ENCODE results near the gene MED12L. TPM values are rescaled to one million over a fixed set of nuclear protein-coding genes. Genes with fewer than 3 reads are reported as not detected.

The MED12L gene
- total RNA-seq, 1 donor from 2014 or later, result 0.32 TPM

DNA sequence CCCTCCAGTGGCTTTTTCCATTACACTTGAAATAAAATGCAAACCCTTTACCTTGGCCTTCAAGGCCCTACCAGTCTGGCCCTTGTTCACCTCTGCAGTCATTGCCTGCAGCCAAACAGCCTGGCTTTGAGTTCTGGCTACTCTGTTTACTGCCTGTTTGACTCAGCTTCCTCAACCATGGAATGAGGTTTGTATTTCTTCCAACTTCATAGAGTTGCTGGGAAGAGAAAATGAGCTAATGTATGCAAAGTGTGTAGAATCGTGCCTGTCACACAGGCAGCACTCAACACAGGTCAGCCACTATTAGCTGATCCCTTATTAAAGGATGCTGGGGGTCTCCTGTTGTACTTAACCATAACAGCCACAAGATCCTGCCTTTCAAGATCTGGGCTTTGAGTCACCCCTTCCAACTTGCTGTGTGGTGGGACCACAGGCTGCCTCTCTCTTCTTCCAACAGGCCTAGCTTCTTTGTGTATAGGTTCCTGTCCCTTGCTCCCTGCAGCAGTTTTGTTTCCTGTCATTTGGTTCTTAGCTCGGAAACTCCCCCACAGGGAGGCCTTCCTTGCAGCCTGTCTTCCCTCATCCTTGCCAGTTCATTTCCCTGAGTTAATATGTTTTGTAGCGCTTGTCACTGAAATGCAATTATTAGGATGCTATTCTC is 6.4 kb downstream of the MED12L start:
- ATAC-seq, result no peak

DNA sequence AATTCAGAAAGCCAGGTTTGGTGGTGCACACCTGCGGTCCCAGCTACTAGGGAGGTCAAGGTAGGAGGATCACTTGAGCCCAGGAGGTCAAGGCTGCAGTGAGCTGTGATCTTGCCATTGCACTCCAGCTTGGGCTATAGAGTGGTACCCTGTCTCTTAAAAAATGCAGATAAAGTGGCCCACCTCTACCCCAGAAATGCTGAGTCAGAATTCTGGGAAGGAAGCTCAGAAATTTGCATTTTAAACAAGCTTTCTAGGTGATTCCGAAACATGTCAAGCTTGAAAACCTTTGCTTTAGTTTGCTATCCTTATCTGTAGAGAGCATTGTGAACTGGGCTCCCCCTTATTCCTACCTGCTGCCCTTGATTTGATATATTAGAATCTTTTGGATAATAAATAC is 7.7 kb downstream of the MED12L start:
- no peak for ATAC-seq

DNA sequence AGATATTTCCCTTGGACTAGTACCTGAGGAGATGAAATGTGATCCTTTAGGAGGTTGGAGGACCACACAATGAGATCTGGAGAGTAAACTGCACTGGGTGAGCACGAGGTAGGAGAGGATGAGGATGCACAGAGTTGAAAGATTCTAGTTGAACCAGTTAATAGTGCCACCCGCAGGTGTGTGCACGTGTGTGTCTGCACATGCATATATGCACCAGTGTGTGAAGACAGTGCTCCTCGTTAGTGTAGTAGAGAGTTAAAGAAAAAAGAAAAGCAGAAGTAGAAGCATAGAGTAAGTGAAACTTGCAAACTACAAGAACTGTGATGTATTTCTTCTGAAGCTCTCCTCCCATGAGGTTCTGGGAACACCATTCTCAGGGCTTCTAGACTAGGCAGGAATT is 8.4 kb downstream of the MED12L start:
- ATAC-seq, result no peak

DNA sequence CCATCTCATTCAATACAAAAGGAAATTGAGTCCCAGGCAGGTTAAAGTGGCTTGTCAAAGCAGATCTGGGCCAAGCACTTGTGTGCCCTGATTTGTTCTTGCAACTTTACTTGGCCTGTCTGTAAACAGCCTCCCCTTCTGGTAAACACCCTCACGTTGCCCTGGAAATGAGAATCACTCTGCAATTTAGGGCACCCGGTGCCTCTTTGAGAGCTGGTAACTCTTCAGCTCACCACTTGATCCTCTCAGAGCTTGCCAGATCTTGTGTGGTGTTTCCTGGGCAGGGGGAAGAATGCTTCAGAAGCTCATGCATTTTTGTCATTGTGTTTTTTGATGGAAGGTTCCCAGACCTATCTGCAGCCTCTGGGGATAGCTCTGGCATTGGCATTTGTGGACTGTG is 11.3 kb downstream of the MED12L start:
- no peak for ATAC-seq

DNA sequence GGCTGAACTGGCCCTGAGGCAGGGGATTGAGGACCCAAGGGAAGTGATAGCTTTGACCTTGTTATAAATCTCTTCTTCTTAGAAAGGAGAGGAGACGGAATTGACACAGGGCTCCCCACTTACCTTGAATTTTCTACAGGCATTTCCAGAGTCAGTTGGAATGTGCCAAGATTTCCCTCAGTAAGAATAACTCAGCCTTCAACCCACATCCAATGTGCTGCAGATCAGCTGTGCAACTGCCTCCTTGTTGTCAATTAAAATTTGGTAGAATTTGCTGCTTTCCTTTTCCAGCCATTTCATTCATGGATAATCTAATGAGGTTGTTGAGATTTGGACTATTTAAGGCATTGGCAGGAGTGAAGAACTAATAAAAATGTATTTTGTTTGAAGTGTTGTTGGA is 14.6 kb downstream of the MED12L start:
- ATAC-seq, result no peak

DNA sequence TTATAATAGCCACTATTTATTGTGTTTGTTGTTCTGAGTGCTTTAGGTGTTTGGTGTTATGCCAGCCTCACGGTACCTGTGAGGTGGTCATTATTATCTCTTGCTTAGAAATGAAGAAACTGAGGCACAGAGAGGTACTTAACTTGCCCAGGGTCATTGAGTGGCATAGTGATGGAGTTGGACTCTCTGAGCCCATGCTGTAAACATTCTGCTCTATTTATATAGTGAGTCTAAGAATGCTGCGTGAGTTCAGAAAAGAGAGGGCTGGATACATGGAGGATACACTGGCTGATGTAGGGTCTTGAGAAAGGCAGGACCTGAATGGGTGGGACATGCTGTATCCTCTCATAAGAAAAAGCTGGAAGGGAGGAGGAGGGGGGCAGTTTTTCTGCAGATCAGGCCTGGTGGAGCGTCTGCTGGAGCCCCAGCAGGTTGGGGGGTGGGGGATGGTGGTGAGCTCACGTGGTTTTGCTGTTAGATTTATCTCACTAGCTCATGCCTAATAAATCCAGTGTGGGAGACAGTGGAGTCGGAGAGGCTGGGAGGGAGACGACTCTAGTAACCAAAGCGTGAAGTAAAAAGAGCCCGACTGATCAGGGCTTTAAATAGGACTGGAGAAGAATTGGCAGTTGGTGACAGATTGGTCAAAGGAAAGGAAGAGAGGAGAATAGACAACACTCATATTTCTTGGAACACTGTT is 16.0 kb downstream of the MED12L start:
- no peak for ATAC-seq

DNA sequence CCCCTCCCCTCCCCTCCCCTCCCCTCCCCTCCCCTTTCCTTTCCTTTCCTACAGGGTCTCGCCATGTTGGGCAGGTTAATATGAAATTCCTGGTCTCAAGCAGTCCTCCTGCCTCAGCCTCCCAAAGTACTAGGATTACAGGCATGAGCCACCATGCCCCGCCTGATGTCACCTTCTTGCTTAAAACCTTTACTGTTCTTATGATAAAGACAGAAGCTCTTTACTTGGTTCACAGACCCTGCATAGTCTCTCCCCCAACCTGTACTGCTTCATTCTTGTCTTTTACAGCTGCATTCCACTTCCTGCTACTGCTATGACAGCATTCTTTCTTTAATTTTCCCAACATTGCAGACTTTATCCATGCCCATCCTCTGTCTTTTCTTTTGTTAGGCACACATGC is 20.8 kb downstream of the MED12L start:
- no peak for ATAC-seq

DNA sequence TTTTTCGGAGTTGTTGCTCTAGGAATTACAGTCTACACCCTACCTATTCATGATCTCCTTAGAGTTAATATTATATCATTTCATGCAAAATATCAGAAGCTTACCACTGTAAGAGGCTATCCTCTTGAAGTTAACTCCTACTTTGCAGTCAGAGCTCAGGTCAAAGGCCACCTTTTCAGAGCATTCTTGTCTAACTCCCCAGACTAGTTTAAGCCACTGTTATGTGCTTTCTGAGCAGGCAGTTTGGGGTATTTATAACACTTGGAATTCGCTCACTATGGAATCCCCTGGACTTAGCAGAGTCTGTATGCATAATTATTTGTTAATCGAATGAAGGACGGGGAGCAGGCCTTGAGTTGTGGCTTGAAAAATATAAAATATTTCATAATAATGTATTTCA is 21.7 kb downstream of the MED12L start:
- no peak for ATAC-seq

DNA sequence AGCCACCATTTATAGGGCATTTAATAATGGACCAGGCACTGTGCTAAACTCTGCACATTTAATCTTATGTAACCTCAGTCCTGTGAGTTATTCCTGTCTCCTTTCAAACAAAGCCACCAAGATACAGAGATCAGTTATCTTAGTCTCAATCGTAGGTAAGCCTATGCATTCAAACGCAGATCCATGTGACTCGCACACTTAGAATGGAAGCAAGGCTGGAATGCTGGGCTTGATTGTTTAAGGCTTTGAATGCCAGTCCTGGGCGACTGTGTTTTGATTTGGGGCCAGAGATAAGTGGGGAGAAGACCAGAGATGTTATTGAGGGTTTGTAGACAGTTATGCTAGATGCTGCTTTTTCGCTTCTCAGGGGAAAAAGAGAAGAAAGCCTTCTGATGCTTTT is 22.2 kb downstream of the MED12L start:
- no peak for ATAC-seq

DNA sequence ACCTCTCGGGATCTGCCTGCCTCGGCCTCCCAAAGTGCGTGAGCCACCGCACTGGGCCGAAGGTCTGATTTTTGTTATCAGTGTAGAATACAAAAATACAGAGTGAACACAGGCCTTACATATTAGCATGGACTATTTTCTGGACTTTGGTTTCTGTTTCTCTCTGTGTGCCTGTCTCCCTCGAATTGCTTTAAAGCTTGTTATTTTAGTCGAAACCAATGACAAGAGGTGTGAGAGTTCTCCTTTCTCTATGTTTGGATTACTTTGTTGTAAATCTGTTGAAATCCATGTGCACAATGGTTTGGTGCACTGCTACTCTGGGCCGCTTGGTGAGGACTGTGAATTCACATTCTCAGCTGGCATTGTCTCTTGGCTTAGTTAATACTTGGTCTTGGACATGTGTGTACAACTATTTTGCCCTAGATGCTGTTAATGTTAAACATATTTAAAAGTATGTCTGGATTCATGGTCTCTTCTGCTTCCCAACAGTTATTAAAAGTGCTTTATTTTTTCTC is 23.9 kb downstream of the MED12L start:
- ATAC-seq, result no peak

DNA sequence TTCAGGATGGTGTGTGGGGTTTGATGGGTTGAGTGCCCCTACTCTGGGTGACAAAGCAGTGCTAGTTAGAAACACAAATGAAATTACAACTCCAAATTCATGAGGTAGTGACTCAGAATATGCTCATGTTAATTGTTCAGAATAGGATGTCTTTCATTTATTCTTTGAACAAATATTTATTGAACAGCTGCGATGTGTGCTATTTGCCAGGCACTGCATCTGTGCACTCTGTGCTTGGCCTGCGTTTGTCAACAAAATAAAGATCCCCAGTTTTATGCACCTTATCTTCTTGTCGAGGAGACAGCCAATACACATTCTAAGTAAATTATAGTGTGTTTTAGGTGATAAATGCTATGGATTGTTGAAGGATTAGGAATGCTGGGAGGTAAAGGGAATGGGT is 27.3 kb downstream of the MED12L start:
- ATAC-seq, result no peak

DNA sequence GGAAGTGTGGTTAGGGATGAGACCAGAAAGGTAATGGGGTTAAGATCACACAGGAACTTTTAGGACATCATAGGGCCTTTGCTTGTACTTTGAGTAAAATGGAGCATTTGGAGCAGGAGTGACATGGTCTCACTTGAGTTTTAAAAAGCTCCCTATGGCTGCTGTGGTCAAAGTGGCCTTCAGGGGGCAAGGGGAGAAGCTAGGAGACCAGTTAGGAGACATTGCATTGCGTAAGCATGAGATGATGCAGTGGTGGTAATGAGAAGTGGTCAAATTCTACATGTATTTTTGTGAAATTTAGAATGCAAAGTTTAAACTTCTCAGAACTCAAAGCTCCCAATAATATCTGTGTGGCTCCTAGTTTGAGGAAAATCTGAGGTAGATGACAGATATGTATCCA is 27.9 kb downstream of the MED12L start:
- no peak for ATAC-seq

DNA sequence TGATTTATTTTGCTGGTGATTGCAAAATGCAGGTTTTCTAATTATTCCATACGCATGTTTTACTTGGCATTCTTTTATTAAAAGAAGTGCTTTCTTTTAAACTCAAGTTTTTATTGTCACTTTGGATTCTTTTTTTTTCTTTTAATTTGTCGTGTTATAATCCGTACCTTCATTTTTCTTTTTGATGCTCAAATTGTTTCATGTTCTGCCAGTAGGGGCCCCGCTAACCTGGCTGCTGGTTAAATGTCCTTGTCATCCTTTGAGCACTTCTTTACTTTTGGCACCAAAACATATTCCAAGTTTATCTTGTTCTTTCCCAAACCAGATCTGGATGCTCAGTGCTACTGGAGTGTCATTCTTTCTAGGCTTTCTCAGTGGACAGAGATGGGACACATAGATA is 31.6 kb downstream of the MED12L start:
- no peak for ATAC-seq

DNA sequence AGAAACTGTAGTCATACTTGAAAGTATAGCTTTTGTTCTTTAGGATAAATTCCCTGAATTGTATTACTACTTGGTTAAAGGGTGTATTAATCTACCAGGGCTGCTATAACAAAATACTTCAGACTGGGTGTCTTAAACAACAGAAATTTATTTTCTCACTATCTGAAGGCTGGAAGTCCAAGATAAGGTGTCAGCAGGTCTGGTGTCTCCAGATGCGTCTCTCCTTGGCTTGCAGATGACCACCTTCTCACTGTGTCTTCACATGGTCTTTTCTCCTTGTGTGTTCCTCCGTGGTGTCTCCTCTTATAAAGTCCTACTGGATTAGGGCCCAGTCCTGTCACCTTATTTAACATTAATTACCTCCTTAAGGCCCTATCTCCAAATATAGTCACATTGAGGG is 33.7 kb downstream of the MED12L start:
- no peak for ATAC-seq

DNA sequence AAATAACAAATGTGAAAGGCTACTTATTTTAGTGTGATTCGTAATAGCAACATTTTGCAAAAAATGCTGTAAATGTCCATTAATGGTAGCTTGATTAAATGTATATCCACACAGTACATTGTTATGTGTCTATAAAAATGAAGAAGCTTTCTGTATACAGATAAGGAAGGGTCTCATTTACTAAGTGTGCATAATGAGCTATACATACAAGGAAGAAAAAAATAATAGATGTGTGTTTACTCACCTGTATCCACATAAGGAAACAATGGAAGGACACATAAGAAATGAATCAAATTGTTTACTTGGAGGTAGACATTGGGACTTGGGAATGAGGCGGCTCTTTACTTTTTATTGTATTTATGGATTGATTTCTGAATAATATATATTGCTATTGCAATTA is 34.9 kb downstream of the MED12L start:
- ATAC-seq, result no peak

DNA sequence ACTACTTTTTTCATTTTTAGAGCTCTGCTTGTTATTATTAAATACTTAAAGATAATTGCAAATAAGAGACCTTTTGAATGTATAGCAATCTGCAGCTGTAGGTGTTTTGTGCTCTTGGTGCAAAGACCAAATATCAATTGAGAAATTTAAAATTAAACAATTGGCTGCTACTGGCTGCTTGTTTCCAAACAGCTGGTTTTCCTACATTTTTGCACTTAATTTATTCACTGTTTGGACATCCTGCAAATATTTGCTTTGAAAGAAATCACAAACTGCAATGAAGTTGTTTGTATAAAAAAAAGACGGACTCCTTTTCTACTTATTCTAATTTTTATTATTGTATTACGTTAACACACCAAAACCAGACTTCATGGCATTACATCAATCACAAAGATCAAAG is 35.6 kb downstream of the MED12L start:
- ATAC-seq, result no peak

DNA sequence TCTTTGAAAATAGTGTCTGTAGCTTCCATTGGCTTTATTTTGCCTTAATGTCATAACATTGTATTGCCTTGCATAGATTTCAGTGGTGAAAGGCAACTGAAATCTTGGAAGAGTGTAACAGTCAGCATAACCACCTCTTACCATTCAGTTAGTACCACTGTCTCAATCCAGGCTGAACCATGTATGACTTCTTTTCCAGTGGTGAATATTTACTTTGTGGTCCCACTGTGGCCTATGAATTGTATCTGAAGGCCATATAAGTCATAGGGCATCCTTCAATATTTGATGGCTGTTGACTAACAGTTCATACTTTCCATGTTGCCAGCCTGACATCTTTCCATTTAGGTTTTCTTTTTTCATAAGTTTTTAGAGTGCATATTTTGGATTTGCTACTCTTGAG is 38.4 kb downstream of the MED12L start:
- no peak for ATAC-seq

DNA sequence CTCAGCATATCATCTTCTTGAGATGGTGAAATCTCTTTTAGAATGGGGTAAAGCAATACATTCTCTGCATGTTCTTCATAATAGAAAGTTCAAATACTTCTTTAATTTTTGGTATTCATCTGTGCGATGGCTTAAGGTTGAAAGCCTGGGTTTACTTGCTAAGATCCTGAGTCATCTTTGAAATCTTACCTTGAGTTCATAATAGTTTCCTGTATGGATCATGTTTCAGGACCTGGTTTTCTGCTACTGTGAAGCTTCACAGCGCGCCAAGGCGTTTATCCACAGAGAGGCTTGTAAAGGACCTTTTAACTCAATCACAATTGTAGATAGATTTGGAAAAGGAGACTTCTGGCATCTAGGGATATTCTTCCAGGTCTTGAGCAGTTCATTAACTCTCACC is 39.0 kb downstream of the MED12L start:
- no peak for ATAC-seq

DNA sequence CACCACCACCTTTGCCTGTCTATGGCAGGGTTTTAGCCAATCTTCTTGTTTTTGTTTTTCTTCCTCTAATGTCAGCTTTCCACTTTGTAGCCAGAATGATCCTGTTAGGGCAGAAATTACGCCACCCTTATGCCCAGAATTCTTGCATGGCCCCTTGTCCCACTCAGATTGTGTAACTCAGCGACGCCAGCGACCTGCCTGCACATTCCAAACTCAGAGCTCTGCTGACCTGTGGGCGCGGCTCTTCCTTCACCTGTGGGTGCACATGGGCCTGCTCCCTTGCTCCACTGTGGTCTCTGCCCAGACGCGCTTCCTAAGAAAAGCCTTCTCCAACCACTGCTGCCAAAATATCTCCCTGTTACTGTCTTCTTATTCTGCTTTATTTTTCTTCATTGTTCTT is 45.0 kb downstream of the MED12L start:
- ATAC-seq, result no peak

DNA sequence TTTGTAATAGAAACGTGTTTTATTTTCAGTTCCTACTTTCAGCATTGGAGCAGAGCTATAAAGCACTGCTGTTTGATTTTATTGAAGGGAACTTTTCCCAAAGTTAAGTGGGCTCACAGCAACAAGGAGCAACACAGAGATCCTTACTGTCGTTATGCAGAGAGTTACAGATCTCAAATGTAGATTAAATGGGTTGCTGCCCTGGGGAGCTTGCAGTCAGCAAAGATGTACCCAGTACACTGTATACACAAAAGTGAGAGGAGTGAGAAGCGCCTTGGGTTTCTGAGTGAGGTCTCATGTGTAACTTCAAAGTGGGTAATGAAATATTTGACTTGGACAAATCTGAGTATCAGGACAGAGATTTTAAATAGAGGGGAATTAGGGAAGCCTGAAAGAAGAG is 47.7 kb downstream of the MED12L start:
- no peak for ATAC-seq

DNA sequence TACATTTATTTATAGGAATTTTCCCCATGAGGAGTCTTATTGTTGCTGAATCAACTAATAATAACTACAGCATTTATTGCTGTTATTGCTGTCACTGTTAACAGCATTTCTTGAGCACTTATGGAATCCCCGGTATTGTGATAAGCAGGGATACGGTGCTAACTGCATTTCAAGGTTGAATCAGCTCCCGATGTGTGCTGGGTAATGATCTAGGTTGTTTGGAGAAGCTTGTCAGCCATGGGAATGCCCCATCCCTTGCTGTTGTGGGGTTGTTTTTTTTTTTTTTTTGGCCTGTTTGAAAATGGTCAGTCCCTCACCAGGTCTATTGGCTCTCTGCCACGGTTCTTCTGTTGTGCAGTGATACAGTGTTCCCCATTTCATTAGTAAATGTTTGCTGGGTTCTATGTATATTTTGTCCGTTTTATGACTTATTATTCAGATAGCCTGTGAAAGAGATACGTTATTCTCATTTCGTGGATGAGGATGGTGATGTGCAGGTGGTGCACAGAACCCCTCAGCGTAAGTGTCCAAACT is 48.5 kb downstream of the MED12L start:
- ATAC-seq, result no peak

DNA sequence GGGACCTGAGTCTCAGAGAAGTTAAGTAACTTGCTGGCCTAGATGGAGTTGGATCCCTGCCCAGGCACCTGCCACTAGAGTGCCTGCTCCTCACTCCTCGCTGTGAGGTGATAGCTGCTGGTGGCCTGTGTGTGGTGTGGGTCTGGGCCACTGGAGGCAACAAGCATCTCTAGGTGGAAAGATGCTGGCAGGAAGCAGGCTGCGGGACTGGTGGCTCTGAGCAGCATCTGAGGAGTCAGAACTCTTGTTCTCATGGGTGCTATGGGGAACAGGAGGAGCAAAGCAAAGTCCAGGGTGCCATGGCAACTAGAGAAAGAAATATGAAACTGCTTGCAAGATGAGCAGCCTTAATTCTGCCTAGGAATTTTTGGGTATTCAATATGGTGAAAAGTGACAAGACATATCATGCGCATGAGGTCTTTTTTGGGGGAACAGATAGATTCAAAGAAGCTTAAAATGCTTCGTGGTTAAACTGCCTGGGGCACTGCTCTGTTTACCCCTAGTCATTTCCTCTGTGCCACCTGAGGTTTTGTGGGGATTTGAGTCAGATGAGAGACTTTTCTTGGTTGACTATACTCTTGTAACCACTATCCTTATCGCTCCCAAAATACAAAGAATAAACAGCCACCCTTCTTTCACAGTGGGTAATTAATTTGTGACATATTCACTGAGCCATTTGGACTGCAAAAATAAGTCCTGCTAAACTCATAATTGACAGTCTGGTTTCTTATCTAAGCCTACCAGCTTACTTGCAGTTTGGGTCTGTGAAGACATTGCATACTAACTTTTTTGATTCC is 50.3 kb downstream of the MED12L start:
- no peak for ATAC-seq

DNA sequence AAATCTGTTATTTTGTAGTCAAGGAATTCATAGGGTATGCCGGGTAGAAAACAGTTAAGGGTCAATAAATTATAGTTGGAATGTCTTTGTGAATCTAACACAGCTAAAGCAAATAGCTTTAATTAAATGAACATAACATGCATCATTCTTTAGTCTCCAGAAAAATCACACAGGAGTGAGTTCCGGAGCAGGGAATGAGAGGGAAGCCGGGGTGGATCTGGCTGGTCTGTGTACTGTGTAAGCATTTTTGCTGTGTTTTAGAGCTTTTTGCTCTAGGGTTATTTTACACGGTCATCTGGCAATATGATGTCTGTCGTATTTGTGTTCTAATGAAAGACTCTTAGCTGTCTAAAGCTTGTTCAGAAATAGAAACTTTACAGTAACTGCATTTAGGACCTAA is 57.5 kb downstream of the MED12L start:
- ATAC-seq, result no peak

DNA sequence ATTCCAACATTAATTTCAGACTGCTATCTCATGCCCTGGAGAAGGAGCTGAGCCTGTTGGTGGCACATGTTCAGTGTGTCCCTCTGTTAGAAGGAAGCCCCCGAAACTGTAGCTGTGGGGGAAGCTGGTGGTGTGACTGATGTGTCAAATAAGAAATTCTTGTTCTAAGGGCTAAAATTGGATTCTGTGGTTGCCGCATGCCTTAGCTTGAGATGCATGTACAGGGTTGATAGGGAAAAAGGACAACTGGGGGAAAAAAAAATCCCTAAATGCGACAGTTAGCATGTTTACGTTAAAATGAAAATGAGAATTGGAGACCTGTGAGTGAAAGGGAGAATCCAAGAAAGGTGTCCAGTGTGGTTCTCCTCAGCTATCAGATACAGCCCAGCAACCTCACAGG is 58.6 kb downstream of the MED12L start:
- no peak for ATAC-seq

Measured in esophagus mucosa (tissue), 1 donor.